ENCODE data around the gene DACH2.

Gene DACH2

GRCh38 chrX:86192827-86193226 is 44.6 kb downstream of the DACH2 start:
- DNase-seq (ENCODE audit: low read depth in 2 of 2) = peak in 1 of 2 donors; percentile 3
- TF ChIP-seq CTCF (IDR thresholded peaks at IDR 0.05; ENCODE audit: low read depth, low read length) = no peak
- H3K4me3 ChIP-seq (replicated peaks in 1 of 2; ENCODE audit: low read depth in 2 of 2, low read length in 2 of 2) = no peak overlapping the region

GRCh38 chrX:86194758-86195157 is 46.5 kb downstream of the DACH2 start:
- no peak overlapping the region for H3K4me3 ChIP-seq (replicated peaks in 1 of 2; ENCODE audit: low read depth in 2 of 2, low read length in 2 of 2)
- no peak for DNase-seq (ENCODE audit: low read depth in 2 of 2)
- TF ChIP-seq CTCF (IDR thresholded peaks at IDR 0.05; ENCODE audit: low read depth, low read length) = no peak

GRCh38 chrX:86195343-86195742 is 47.1 kb downstream of the DACH2 start:
- no peak overlapping the region for H3K4me3 ChIP-seq (replicated peaks in 1 of 2; ENCODE audit: low read depth in 2 of 2, low read length in 2 of 2)
- TF ChIP-seq CTCF (IDR thresholded peaks at IDR 0.05; ENCODE audit: low read depth, low read length) = no peak
- no peak for DNase-seq (ENCODE audit: low read depth in 2 of 2)

- no peak for DNase-seq (ENCODE audit: low read depth in 2 of 2)
- H3K4me3 ChIP-seq (replicated peaks in 1 of 2; ENCODE audit: low read depth in 2 of 2, low read length in 2 of 2) = no peak overlapping the region
- TF ChIP-seq CTCF (IDR thresholded peaks at IDR 0.05; ENCODE audit: low read depth, low read length) = no peak
Measured at GRCh38 chrX:86197815-86198214, 49.6 kb downstream of the DACH2 start.

- no peak overlapping the region for H3K4me3 ChIP-seq (replicated peaks in 1 of 2; ENCODE audit: low read depth in 2 of 2, low read length in 2 of 2)
- no peak for DNase-seq (ENCODE audit: low read depth in 2 of 2)
- TF ChIP-seq CTCF (IDR thresholded peaks at IDR 0.05; ENCODE audit: low read depth, low read length) = no peak
Measured at GRCh38 chrX:86210772-86211171, 62.5 kb downstream of the DACH2 start.

- no peak for TF ChIP-seq CTCF (IDR thresholded peaks at IDR 0.05; ENCODE audit: low read depth, low read length)
- no peak overlapping the region for H3K4me3 ChIP-seq (replicated peaks in 1 of 2; ENCODE audit: low read depth in 2 of 2, low read length in 2 of 2)
- no peak for DNase-seq (ENCODE audit: low read depth in 2 of 2)
Measured at GRCh38 chrX:86215260-86215659, 67.0 kb downstream of the DACH2 start.

GRCh38 chrX:86237482-86237881 is 89.2 kb downstream of the DACH2 start:
- no peak overlapping the region for H3K4me3 ChIP-seq (replicated peaks in 1 of 2; ENCODE audit: low read depth in 2 of 2, low read length in 2 of 2)
- no peak for TF ChIP-seq CTCF (IDR thresholded peaks at IDR 0.05; ENCODE audit: low read depth, low read length)
- DNase-seq (ENCODE audit: low read depth in 2 of 2) = no peak

Data from cardiac fibroblast (primary cell).